Vagina (tissue), 2 donors: ENCODE measurements around the gene FAM53B.

Source experiments
- POLR2A ChIP-seq, 2 donors: fragments of 450-650 bp; IDR thresholded peaks; one replicate each; pipeline ENCODE4 v1.6.1; 2017; ENCODE audit warnings: antibody characterized with exemption in 2 of 2, mild to moderate bottlenecking in 2 of 2, moderate library complexity in 2 of 2
- POLR2AphosphoS5 ChIP-seq, 2 donors: sonication (generic); formaldehyde crosslinking; IDR thresholded peaks; one replicate each; pipeline ENCODE4 v1.9.0; 2017; ENCODE audit warnings: antibody characterized with exemption in 2 of 2, mild to moderate bottlenecking in 2 of 2, low read depth in 1 of 2; ENCODE audit not compliant: insufficient read depth in 1 of 2
- TF ChIP-seq, protein P1 (sequence below), 3 experiments: fragments of 450-650 bp in 2 of 3; fragments of 200-600 bp in 1 of 3; sonication (generic) in 1 of 3; IDR thresholded peaks; one replicate each; pipeline ENCODE4 v1.5.1; 2017 to 2019; ENCODE audit warnings: antibody characterized with exemption in 3 of 3, mild to moderate bottlenecking in 2 of 3, moderate library complexity in 2 of 3

DNA sequence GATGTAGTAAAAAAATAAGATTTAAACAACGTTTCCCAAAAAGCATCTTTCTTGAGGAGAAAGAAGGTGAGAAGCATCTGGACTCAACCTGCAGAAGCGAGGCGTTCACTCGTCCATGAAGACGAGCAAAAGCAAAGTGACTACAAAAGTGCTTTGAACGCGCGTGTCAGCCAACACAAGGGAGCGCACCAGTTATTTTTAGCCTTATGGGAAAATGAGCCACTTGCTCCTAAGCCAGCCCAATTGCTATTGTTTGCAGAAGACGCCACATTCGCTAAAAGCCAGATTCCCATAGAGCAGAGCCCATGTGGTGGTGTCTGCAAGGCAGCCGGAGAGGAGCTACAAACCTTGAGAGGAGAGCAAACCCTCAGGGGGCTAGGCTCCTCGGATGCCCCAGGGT, 122.5 kb downstream of the FAM53B start:
- TF ChIP-seq, protein P1, sequence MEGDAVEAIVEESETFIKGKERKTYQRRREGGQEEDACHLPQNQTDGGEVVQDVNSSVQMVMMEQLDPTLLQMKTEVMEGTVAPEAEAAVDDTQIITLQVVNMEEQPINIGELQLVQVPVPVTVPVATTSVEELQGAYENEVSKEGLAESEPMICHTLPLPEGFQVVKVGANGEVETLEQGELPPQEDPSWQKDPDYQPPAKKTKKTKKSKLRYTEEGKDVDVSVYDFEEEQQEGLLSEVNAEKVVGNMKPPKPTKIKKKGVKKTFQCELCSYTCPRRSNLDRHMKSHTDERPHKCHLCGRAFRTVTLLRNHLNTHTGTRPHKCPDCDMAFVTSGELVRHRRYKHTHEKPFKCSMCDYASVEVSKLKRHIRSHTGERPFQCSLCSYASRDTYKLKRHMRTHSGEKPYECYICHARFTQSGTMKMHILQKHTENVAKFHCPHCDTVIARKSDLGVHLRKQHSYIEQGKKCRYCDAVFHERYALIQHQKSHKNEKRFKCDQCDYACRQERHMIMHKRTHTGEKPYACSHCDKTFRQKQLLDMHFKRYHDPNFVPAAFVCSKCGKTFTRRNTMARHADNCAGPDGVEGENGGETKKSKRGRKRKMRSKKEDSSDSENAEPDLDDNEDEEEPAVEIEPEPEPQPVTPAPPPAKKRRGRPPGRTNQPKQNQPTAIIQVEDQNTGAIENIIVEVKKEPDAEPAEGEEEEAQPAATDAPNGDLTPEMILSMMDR (IDR thresholded peaks at IDR 0.05) = no peak
- TF ChIP-seq POLR2A (IDR thresholded peaks at IDR 0.05) (no peak), POLR2AphosphoS5 (IDR thresholded peaks at IDR 0.05; ENCODE audit: insufficient read depth in 1 of 2, low read depth in 1 of 2) (no peak)
